Stomach smooth muscle (tissue), 2 donors: Measurements from ENCODE around the gene NACAD.

ENCODE experiments used
- H3K27ac ChIP-seq: one replicate; pipeline ENCODE4 v1.7.0; 2013; ENCODE audit warnings: mild to moderate bottlenecking, low read length, inconsistent platforms
- H3K27me3 ChIP-seq, 2 donors: one replicate each; pipeline ENCODE4 v1.7.0; 2013; ENCODE audit warnings: low read length in 2 of 2; ENCODE audit not compliant: insufficient read depth in 2 of 2, control insufficient read depth in 1 of 2
- H3K36me3 ChIP-seq, 2 donors: one replicate each; pipeline ENCODE4 v1.7.0; 2013; ENCODE audit warnings: low read length in 2 of 2; ENCODE audit not compliant: control insufficient read depth in 2 of 2, insufficient read depth in 2 of 2
- H3K4me1 ChIP-seq: one replicate; pipeline ENCODE4 v1.7.0; 2013; ENCODE audit warnings: low read length; ENCODE audit not compliant: control insufficient read depth, insufficient read depth
- H3K4me3 ChIP-seq, 2 donors: one replicate each; pipeline ENCODE4 v1.7.0; 2013; ENCODE audit warnings: low read length in 2 of 2
- H3K9ac ChIP-seq, 2 donors: one replicate each; pipeline ENCODE4 v1.7.0; 2013; ENCODE audit warnings: low read length in 2 of 2, mild to moderate bottlenecking in 1 of 2
- H3K9me3 ChIP-seq, 2 donors: one replicate each; pipeline ENCODE4 v1.7.0; 2013; ENCODE audit warnings: low read length in 2 of 2; ENCODE audit not compliant: control insufficient read depth in 2 of 2
- donor health status: healthy.
- donor health status: Pancreatic carcinoma.

The NACAD gene

DNA sequence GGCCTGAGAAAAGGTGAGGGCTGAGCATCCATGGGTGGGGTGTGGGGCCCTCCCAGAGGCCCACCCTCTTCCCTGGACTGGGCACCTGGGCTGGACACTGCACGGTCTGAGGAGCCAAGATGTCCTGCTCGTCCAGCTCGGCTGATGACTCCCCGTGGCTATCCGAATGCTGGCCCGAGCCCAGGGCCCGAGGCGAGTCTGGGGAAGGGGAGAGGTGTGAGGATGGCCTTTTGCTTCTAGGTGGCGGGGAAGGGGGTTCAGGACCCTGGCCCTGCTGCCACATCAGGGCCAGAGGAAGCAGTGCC, 7.1 kb downstream of the NACAD start:
- Histone ChIP-seq H3K27me3 (no peaks in the 10 kb centered on the region), H3K9ac (no peak overlapping the region), H3K9me3 (no peaks in the 10 kb centered on the region), H3K27ac (no peak overlapping the region), H3K4me1 (no peaks in the 10 kb centered on the region), H3K36me3 (peaks cover 11 to 13% of the 10 kb centered on the region in 2 donors), H3K4me3 (no peak overlapping the region)

DNA sequence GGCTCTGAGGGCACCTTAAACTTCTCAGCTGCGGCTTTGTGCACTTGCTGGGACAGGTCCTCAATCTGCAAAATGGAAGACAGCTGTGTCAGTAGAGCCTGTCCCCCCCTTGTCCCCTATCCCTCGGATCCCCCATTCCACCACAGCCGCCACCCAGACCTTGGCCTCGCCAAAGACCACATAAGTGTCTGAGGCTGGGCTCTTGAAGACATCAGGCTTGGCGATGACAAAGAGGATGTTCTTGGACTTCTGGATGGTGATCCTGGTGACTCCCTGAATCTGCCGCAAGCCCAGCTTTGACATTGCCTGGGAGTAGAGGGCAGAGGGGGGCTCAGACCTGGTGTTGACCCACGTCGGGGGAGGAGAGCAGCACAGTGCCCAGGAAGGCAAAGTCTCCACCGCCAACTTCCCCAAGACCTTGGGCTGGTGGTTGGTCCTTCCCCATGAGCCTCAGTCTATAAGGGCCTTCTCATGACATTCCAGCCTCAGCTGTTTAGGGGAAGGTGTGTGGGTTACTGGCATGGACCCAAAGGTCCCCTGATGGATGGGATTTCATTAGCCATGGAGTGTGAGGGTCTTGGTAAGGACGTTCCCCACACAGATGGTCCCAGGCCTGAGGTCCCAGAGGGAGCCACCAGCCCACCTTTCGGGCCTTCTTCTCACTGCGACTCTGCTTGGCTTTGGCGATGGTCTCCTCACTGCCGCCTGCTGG, 7.7 kb downstream of the NACAD start:
- Histone ChIP-seq H3K36me3 (peaks cover 11 to 17% of the 10 kb centered on the region in 2 donors), H3K4me1 (no peaks in the 10 kb centered on the region), H3K27me3 (no peaks in the 10 kb centered on the region), H3K9me3 (no peaks in the 10 kb centered on the region), H3K27ac (no peak overlapping the region), H3K9ac (no peak overlapping the region), H3K4me3 (no peak overlapping the region)

DNA sequence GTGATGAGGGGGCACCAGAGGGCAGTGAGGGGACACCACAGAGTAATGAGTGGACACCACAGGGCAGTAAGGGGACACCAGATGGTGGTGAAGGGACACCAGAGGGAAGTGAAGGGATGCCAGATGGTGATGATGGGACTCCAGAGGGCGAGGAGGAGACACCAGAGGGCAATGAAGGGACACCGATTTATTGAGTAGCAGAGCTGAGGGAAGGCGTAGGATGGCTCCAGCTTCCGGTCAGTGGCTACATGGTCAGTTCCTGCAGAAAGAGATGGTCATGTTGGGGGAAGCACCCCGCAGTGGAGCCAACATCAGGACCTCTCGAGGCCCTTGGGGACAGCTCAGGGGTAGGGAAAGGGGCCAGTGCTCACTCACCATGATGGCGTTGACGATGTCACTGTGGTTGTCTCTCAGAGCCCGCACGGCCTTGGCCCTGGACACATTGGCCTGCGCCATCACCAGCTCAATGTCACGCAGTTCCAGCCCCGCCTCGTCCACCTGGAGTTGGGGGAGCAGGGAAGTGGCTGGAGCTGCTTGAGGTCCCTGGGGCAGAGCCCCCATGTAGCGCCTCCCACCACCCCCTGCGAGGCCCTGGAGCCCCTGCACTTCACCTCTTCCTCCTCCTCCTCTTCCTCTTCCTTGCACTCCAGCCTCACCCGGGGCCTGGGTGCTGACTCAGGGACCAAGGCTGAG, 8.4 kb downstream of the NACAD start:
- peaks cover 16 to 24% of the 10 kb centered on the region in 2 donors for H3K36me3 ChIP-seq
- no peak overlapping the region for H3K27ac ChIP-seq
- no peak overlapping the region for H3K9ac ChIP-seq
- H3K27me3 ChIP-seq = no peaks in the 10 kb centered on the region
- H3K9me3 ChIP-seq = no peaks in the 10 kb centered on the region
- H3K4me3 ChIP-seq = no peak overlapping the region
- H3K4me1 ChIP-seq = no peaks in the 10 kb centered on the region

GRCh38 chr7:45078125-45078681, 10.6 kb downstream of the NACAD start:
- Histone ChIP-seq H3K4me3 (no peak overlapping the region), H3K4me1 (no peaks in the 10 kb centered on the region), H3K27ac (no peak overlapping the region), H3K9ac (no peak overlapping the region), H3K27me3 (no peaks in the 10 kb centered on the region), H3K9me3 (no peaks in the 10 kb centered on the region), H3K36me3 (peaks cover 35 to 39% of the 10 kb centered on the region in 2 donors)

GRCh38 chr7:45077579-45077978, 11.2 kb downstream of the NACAD start:
- H3K9ac ChIP-seq = no peak overlapping the region
- peaks cover 40 to 43% of the 10 kb centered on the region in 2 donors for H3K36me3 ChIP-seq
- no peaks in the 10 kb centered on the region for H3K9me3 ChIP-seq
- no peaks in the 10 kb centered on the region for H3K27me3 ChIP-seq
- H3K27ac ChIP-seq = no peak overlapping the region
- no peak overlapping the region for H3K4me3 ChIP-seq
- no peaks in the 10 kb centered on the region for H3K4me1 ChIP-seq

- H3K9me3 ChIP-seq = no peaks in the 10 kb centered on the region
- no peak overlapping the region for H3K27ac ChIP-seq
- no peak overlapping the region for H3K9ac ChIP-seq
- no peaks in the 10 kb centered on the region for H3K4me1 ChIP-seq
- H3K36me3 ChIP-seq = peaks cover 41 to 46% of the 10 kb centered on the region in 2 donors
- no peaks in the 10 kb centered on the region for H3K27me3 ChIP-seq
- no peak overlapping the region for H3K4me3 ChIP-seq
Measured at GRCh38 chr7:45076946-45077345, 11.8 kb downstream of the NACAD start.

- no peaks in the 10 kb centered on the region for H3K4me1 ChIP-seq
- no peaks in the 10 kb centered on the region for H3K27me3 ChIP-seq
- no peak overlapping the region for H3K4me3 ChIP-seq
- no peak overlapping the region for H3K9ac ChIP-seq
- no peaks in the 10 kb centered on the region for H3K9me3 ChIP-seq
- peaks cover 48 to 50% of the 10 kb centered on the region in 2 donors for H3K36me3 ChIP-seq
- H3K27ac ChIP-seq = no peak overlapping the region
Measured at GRCh38 chr7:45075871-45076796, 12.6 kb downstream of the NACAD start.

GRCh38 chr7:45075355-45075644, 13.5 kb downstream of the NACAD start:
- Histone ChIP-seq H3K4me1 (no peaks in the 10 kb centered on the region), H3K27ac (no peak overlapping the region), H3K9ac (no peak overlapping the region), H3K9me3 (no peaks in the 10 kb centered on the region), H3K36me3 (peaks cover 48 to 50% of the 10 kb centered on the region in 2 donors), H3K27me3 (no peaks in the 10 kb centered on the region), H3K4me3 (no peak overlapping the region)

GRCh38 chr7:45074528-45075354, 14.0 kb downstream of the NACAD start:
- Histone ChIP-seq H3K36me3 (peaks cover 51 to 52% of the 10 kb centered on the region in 2 donors), H3K27me3 (no peaks in the 10 kb centered on the region), H3K4me1 (no peaks in the 10 kb centered on the region), H3K27ac (no peak overlapping the region), H3K4me3 (no peak overlapping the region), H3K9me3 (no peaks in the 10 kb centered on the region), H3K9ac (no peak overlapping the region)
